HG03039 (cell line): ENCODE data around the gene AMBRA1.

Experiments used
- ATAC-seq: cut with Tn5 transposase; IDR thresholded peaks from one replicate; pipeline ENCODE4 v1.9.1; 2021; ENCODE audit warnings: mild to moderate bottlenecking, moderate library complexity; ENCODE audit not compliant: unreplicated experiment

AMBRA1 gene

GRCh38 chr11:46477136-46477535, 116.7 kb downstream of the AMBRA1 start:
- no peak for ATAC-seq

GRCh38 chr11:46475926-46476545, 117.8 kb downstream of the AMBRA1 start:
- no peak for ATAC-seq

GRCh38 chr11:46475051-46475925, 118.5 kb downstream of the AMBRA1 start:
- ATAC-seq = no peak

- no peak for ATAC-seq
Observed at GRCh38 chr11:46472662-46472994, 121.2 kb downstream of the AMBRA1 start.

- ATAC-seq = no peak
Observed at GRCh38 chr11:46471943-46472661, 121.7 kb downstream of the AMBRA1 start.

- no peak for ATAC-seq
Observed at GRCh38 chr11:46469926-46470325, 123.9 kb downstream of the AMBRA1 start.

DNA sequence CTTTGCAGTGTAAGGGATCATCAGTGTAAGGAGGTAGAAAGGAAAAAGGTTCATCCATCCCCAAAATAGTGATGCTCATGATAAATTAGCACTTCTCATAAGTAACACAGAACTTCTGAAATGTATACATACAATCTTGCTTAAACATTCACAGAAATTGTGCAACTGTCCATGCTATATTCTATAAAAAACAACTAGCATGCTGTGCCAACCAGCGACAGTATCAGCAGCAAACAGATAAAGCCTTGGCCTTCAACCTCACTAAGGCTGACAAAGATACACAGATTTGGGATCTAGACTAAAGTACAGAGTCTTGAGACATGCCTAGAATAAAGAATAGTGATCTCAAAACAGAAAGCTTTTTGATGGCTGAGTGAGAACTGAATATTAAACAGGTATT, 128.1 kb downstream of the AMBRA1 start:
- no peak for ATAC-seq

- ATAC-seq = no peak
Observed at GRCh38 chr11:46463701-46464421, 130.0 kb downstream of the AMBRA1 start.

DNA sequence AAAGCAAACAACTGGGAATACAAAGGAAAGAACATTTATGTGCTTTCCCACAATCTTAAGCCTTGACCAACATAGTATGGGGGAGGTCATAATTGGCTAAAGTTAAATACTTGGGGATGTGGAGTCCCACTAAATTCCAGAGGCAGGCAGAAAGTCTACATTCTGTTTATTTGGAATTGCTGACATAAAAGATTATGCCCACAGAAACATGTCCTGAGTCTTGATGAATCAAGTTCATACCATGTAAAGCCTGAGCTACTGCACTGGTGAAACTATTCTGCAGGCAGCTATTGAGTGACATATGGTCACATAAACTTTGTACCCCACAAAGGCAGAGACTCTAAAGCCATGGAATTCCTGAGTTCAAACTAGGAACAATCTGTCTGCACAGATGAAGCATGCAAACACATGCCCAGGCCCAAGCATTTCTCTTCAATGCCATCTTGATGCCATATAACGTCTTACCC, 132.3 kb downstream of the AMBRA1 start:
- no peak for ATAC-seq

GRCh38 chr11:46458491-46458890, 135.3 kb downstream of the AMBRA1 start:
- ATAC-seq = no peak

GRCh38 chr11:46457659-46458424, 136.0 kb downstream of the AMBRA1 start:
- no peak for ATAC-seq

GRCh38 chr11:46457021-46457420, 136.8 kb downstream of the AMBRA1 start:
- no peak for ATAC-seq

GRCh38 chr11:46456269-46457001, 137.4 kb downstream of the AMBRA1 start:
- ATAC-seq = no peak

- no peak for ATAC-seq
Observed at GRCh38 chr11:46455834-46456233, 138.0 kb downstream of the AMBRA1 start.

GRCh38 chr11:46452918-46453517, 140.8 kb downstream of the AMBRA1 start:
- ATAC-seq = no peak

GRCh38 chr11:46451759-46452158, 142.1 kb downstream of the AMBRA1 start:
- no peak for ATAC-seq

DNA sequence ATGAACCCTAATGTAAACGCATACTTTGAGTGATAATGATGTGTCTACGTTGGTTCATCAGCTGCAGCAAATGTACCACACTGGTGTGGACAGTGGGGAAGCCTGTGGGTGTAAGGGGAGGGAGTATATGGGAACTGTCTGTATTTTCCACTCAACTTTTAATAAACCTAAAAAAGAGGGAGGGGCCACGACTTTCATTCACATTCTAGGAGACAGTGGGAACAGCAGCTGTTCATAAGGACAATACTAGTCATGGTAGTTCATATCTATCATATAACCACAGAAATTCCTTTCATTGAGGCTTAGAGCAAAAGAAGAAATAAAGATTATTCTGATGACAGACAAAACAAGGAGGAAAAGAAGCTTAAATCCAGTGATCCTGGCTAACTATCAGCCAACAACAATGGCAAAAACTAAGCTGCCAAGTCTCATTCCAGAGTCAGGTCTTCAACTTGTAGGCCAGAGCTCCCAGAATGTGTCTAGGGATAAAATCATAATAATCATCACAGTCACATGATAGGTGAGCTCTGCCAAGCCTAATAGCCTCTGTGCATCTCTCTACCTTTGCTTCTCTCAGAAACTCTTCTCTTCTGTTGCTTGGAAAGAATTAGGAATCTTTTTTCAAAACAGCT, 142.9 kb downstream of the AMBRA1 start:
- ATAC-seq = no peak

GRCh38 chr11:46447544-46447943, 146.3 kb downstream of the AMBRA1 start:
- ATAC-seq = no peak
